ENCODE data around the gene MPRIP. TPM values are rescaled to one million over a fixed set of nuclear protein-coding genes. Genes with fewer than 3 reads are reported as not detected.

MPRIP gene
- total RNA-seq, 1 donor from 2014 or later = 863 TPM

DNA sequence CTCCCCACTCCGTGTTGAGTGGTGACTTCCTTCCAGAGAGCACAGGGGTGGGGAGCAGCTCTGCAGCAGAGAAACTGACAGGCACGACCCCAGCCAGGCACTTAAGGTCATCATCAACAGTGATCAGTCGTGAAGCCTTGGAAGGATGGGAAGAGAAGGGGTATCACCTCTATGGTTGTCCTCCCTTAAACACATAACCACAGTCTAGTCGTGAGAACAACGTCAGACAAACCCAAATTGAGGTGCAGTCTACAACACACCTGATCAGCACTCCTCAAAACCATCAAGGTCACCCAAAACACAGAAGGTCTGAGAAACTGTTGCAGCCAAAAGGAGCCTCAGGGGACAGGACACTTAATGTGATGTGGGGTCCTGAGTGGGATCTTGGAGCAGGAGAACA is 68.3 kb downstream of the MPRIP start:
- no peak for DNase-seq
- no peaks in the 10 kb centered on the region for H3K36me3 Mint-ChIP-seq (ENCODE audit: unreplicated experiment)
- no peak overlapping the region for H3K4me3 Mint-ChIP-seq (ENCODE audit: unreplicated experiment)
- H3K9me3 Mint-ChIP-seq (ENCODE audit: unreplicated experiment) = peaks cover 13% of the 10 kb centered on the region
- H3K27ac Mint-ChIP-seq (ENCODE audit: unreplicated experiment) = no peak overlapping the region
- peaks cover 71% of the 10 kb centered on the region for H3K4me1 Mint-ChIP-seq (ENCODE audit: low read depth, unreplicated experiment)
- TF ChIP-seq, protein P1, sequence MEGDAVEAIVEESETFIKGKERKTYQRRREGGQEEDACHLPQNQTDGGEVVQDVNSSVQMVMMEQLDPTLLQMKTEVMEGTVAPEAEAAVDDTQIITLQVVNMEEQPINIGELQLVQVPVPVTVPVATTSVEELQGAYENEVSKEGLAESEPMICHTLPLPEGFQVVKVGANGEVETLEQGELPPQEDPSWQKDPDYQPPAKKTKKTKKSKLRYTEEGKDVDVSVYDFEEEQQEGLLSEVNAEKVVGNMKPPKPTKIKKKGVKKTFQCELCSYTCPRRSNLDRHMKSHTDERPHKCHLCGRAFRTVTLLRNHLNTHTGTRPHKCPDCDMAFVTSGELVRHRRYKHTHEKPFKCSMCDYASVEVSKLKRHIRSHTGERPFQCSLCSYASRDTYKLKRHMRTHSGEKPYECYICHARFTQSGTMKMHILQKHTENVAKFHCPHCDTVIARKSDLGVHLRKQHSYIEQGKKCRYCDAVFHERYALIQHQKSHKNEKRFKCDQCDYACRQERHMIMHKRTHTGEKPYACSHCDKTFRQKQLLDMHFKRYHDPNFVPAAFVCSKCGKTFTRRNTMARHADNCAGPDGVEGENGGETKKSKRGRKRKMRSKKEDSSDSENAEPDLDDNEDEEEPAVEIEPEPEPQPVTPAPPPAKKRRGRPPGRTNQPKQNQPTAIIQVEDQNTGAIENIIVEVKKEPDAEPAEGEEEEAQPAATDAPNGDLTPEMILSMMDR (IDR thresholded peaks at IDR 0.05; ENCODE audit: partially characterized antibody, unreplicated experiment) = no peak
- peaks cover 12% of the 10 kb centered on the region for H3K27me3 Mint-ChIP-seq (ENCODE audit: unreplicated experiment)

DNA sequence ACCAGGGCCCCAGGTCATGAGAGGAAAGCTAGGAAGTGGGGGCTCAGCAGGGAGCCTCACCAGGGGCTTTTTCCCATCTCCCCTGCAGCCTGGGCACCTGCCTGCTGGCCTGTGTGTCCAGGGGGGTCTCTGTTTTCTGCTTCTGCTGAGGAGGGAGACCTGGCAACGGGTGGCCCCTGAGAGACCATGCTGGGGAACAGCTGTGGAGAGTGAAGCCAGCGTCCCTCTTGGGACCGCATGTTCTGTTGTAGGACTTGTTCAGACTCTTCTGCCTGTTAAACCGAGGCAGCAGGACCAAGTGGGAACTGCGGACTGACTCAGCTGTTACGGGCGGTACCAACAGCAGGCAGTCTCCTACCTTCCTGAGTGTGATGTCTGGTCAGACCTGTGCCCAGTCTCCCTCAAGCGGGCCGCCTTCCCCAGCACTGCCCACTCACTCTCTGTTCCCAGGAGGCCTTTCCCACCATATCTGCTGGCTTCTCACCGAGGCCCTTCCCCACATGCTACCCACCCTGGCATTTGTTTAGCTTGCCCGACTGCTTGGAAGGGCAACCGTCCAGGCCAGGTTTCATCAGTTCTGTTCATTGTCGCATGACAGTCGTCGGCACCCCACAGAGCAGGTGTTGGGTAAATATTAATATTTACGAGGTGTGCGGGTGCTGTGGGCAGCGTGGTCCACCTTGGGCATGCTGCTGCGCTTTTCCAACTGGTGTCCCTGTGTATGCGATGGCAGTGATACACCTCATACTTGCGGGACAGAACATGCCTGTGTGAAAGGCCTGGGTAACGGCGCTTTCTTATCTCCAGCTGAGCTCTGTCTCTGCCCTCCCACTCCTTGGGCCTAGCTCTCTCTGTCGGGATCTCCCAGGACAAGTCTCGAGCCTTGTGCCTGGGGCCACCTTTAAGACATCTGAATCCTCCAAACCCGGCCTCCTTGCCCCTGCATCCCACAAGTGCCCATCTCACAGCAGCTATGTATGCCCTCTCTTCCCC is 69.4 kb downstream of the MPRIP start:
- Mint-ChIP-seq H3K9me3 (ENCODE audit: unreplicated experiment) (peaks cover 10% of the 10 kb centered on the region), H3K4me3 (ENCODE audit: unreplicated experiment) (peak overlapping the region; percentile 55), H3K36me3 (ENCODE audit: unreplicated experiment) (no peaks in the 10 kb centered on the region), H3K4me1 (ENCODE audit: low read depth, unreplicated experiment) (peaks cover 70% of the 10 kb centered on the region), H3K27ac (ENCODE audit: unreplicated experiment) (peak overlapping the region; percentile 28), H3K27me3 (ENCODE audit: unreplicated experiment) (peaks cover 16% of the 10 kb centered on the region)
- TF ChIP-seq, protein P1 (IDR thresholded peaks at IDR 0.05; ENCODE audit: partially characterized antibody, unreplicated experiment) = no peak
- no peak for DNase-seq

DNA sequence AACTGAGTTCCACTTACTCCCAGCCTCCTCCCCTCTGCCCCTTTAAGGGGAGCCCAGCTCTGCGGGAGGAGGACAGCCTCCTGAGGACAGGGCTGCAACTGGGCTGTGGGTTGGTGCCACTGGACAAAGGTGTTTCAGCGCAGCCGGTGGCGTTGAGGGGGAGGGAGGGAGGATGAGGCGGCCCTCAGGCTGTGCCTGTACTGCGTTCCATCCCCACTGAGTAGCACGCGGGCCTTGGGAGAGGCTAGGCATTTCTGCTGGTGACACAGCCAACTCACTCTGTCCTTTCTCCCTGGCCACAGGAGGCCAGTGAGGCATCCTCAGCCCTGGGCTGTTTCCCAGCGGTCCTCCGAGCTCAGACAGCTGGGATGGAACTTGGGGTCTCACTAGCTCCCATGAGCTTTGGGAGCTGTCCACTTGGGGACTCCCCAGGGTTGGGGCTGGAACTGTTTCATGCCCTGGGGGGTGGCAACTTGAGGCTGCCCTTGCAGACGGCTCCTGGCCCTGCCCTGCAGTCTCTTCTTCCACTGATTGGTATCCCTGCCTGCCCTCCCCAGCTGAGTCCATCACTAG is 70.5 kb downstream of the MPRIP start:
- peaks cover 67% of the 10 kb centered on the region for H3K4me1 Mint-ChIP-seq (ENCODE audit: low read depth, unreplicated experiment)
- no peaks in the 10 kb centered on the region for H3K36me3 Mint-ChIP-seq (ENCODE audit: unreplicated experiment)
- H3K9me3 Mint-ChIP-seq (ENCODE audit: unreplicated experiment) = peaks cover 14% of the 10 kb centered on the region
- TF ChIP-seq, protein P1 (IDR thresholded peaks at IDR 0.05; ENCODE audit: partially characterized antibody, unreplicated experiment) = no peak
- H3K27ac Mint-ChIP-seq (ENCODE audit: unreplicated experiment) = peak overlapping the region; percentile 20
- H3K27me3 Mint-ChIP-seq (ENCODE audit: unreplicated experiment) = peaks cover 18% of the 10 kb centered on the region
- DNase-seq = no peak
- H3K4me3 Mint-ChIP-seq (ENCODE audit: unreplicated experiment) = no peak overlapping the region

DNA sequence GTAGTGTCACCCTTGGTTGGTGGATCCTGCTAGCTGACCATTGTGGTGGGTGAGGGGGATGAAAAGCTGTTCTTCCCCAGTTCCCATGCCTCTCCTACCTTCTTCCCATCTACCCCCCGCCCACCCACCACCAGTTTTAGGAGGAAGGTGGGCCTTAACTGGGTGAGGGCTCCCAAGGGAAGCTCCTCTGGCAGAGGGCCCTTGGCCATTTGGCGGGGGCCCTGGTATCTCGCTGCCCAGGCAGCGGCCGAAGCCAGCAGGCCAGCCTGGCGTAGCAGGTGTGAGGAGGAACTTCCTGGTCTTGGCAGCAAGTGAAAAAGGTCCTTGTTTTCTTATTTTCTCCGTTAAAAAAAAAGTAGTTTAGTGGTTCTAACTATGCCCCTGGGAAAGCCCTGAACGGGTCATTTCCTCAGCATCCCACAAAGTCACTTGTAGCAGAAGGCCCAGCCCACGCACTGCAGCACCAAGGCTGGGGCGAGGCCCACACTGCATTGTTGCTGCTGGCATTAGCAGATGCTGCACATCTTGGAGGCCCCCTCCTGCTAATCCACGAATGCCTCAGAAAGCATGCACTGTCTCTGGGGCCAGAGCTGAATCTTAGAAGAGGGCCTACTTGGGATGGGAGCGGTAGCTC is 72.5 kb downstream of the MPRIP start:
- peaks cover 21% of the 10 kb centered on the region for H3K27me3 Mint-ChIP-seq (ENCODE audit: unreplicated experiment)
- peak overlapping the region; percentile 6 for H3K4me3 Mint-ChIP-seq (ENCODE audit: unreplicated experiment)
- H3K4me1 Mint-ChIP-seq (ENCODE audit: low read depth, unreplicated experiment) = peaks cover 56% of the 10 kb centered on the region
- TF ChIP-seq, protein P1 (IDR thresholded peaks at IDR 0.05; ENCODE audit: partially characterized antibody, unreplicated experiment) = no peak
- H3K36me3 Mint-ChIP-seq (ENCODE audit: unreplicated experiment) = no peaks in the 10 kb centered on the region
- no peak for DNase-seq
- H3K9me3 Mint-ChIP-seq (ENCODE audit: unreplicated experiment) = peaks cover 16% of the 10 kb centered on the region
- H3K27ac Mint-ChIP-seq (ENCODE audit: unreplicated experiment) = peak overlapping the region; percentile 59
